MM.1S (cell line): Measurements from ENCODE around the gene LINS1.
A peak's percentile ranks its signal among the peaks of the same experiment; 100 is the strongest.

Experiments
- DNase-seq: peaks from one replicate; pipeline ENCODE4 v3.0.0-alpha.2; 2015
- H2AFZ ChIP-seq: fragments of 300-600 bp; sonication (generic); 2 replicates; pipeline ENCODE4 v1.6.0; 2016; ENCODE audit warnings: antibody characterized with exemption, low read length
- H3F3A ChIP-seq: fragments of 300-600 bp; sonication (generic); 2 replicates; pipeline ENCODE4 v1.6.1; 2016; ENCODE audit warnings: mild to moderate bottlenecking, antibody characterized with exemption, low read length, moderate library complexity, mixed read lengths; ENCODE audit not compliant: insufficient read depth
- H3K27ac ChIP-seq: fragments of 300-600 bp; sonication (generic); 2 replicates; pipeline ENCODE4 v1.5.1; 2016; ENCODE audit warnings: mild to moderate bottlenecking, low read length
- H3K27me3 ChIP-seq: fragments of 300-600 bp; sonication (generic); replicated peaks from 2 replicates; pipeline ENCODE4 v1.6.0; 2016; ENCODE audit warnings: low read length; ENCODE audit not compliant: insufficient read depth
- H3K36me3 ChIP-seq: fragments of 300-600 bp; sonication (generic); replicated peaks from 2 replicates; pipeline ENCODE4 v1.6.1; 2016; ENCODE audit warnings: mild to moderate bottlenecking, low read length, mixed read lengths; ENCODE audit not compliant: insufficient read depth
- H3K4me1 ChIP-seq: fragments of 300-600 bp; sonication (generic); 2 replicates; pipeline ENCODE4 v1.6.1; 2016; ENCODE audit warnings: low read length, mixed read lengths
- H3K4me2 ChIP-seq: fragments of 300-600 bp; sonication (generic); 2 replicates; pipeline ENCODE4 v1.6.0; 2016; ENCODE audit warnings: low read depth, low read length
- H3K4me3 ChIP-seq: fragments of 300-600 bp; sonication (generic); 2 replicates; pipeline ENCODE4 v1.5.1; 2016; ENCODE audit warnings: low read length, mixed read lengths
- H3K79me2 ChIP-seq: fragments of 300-600 bp; sonication (generic); 2 replicates; pipeline ENCODE4 v1.6.1; 2016; ENCODE audit warnings: mixed run types, low read length, mixed read lengths
- H3K9ac ChIP-seq: fragments of 300-600 bp; sonication (generic); 2 replicates; pipeline ENCODE4 v1.6.1; 2016; ENCODE audit warnings: low read length, mixed read lengths
- H3K9me2 ChIP-seq: fragments of 300-600 bp; sonication (generic); replicated peaks from 2 replicates; pipeline ENCODE4 v1.6.1; 2016; ENCODE audit warnings: mild to moderate bottlenecking, low read length, mixed read lengths; ENCODE audit not compliant: insufficient read depth
- H3K9me3 ChIP-seq: fragments of 300-600 bp; sonication (generic); replicated peaks from 2 replicates; pipeline ENCODE4 v1.6.1; 2016; ENCODE audit warnings: mild to moderate bottlenecking, low read length, mixed read lengths; ENCODE audit not compliant: insufficient read depth
- H4K20me1 ChIP-seq: fragments of 300-600 bp; sonication (generic); 2 replicates; pipeline ENCODE4 v1.6.1; 2016; ENCODE audit warnings: mild to moderate bottlenecking, low read length, moderate library complexity, mixed read lengths; ENCODE audit not compliant: insufficient read depth
- CTCF ChIP-seq: fragments of 300-600 bp; sonication (generic); IDR thresholded peaks from 2 replicates; pipeline ENCODE4 v1.5.1; 2016; ENCODE audit warnings: antibody characterized with exemption, low read length, mixed read lengths
- EZH2 ChIP-seq: fragments of 300-600 bp; sonication (generic); optimal IDR thresholded peaks from 2 replicates; pipeline ENCODE3; 2017; ENCODE audit warnings: low read depth, mild to moderate bottlenecking, antibody characterized with exemption, low read length, mixed read lengths
- EZH2phosphoT487 ChIP-seq: fragments of 300-600 bp; sonication (generic); IDR thresholded peaks from 2 replicates; pipeline ENCODE4 v1.6.1; 2018; ENCODE audit warnings: antibody characterized with exemption, low read length

Gene LINS1

GRCh38 chr15:100602064-100602822 lies at the start of gene LINS1, which contains the start of gene ASB7:
Gene LINS1 (minus strand): TSS chr15:100602184. CDS start chr15:100580842, 21,342 bp downstream.
Gene ASB7 (plus strand): TSS chr15:100602589. CDS start chr15:100612217, 9,628 bp downstream.
- peaks cover 2% of the 10 kb centered on the region; the same call in 1 of the 2 replicates for H3K36me3 ChIP-seq
- H3K27ac ChIP-seq = peak within 1 kb of the TSS; percentile 70
- H3K9me3 ChIP-seq = no peaks in the 10 kb centered on the region
- H3K4me2 ChIP-seq = peak within 1 kb of the TSS; percentile 87
- no peaks in the 10 kb centered on the region for H3K9me2 ChIP-seq
- H4K20me1 ChIP-seq = no peaks in the 10 kb centered on the region
- peak within 1 kb of the TSS; percentile 88 for H2AFZ ChIP-seq
- H3K9ac ChIP-seq = peak within 1 kb of the TSS; percentile 85
- H3K79me2 ChIP-seq = peaks cover 88% of the 10 kb centered on the region
- H3K27me3 ChIP-seq = no peaks in the 10 kb centered on the region
- peaks cover 8% of the 10 kb centered on the region; the same call in 1 of the 2 replicates for H3K4me1 ChIP-seq
- H3F3A ChIP-seq = peaks cover 4% of the 10 kb centered on the region; the same call in 1 of the 2 replicates
- peak; percentile 100 for DNase-seq
- TF ChIP-seq EZH2phosphoT487 = no peak
- TF ChIP-seq EZH2 = no peak
- H3K4me3 ChIP-seq = peak within 1 kb of the TSS; percentile 93

GRCh38 chr15:100651253-100651652 lies 49.3 kb upstream of the LINS1 start:
- H3K36me3 ChIP-seq = no peaks in the 10 kb centered on the region; the same call in 1 of the 2 replicates
- TF ChIP-seq EZH2phosphoT487 (no peak), EZH2 (no peak), CTCF (no peak)
- no peak overlapping the region for H2AFZ ChIP-seq
- H3K4me1 ChIP-seq = no peaks in the 10 kb centered on the region
- H3K27me3 ChIP-seq = no peaks in the 10 kb centered on the region
- H3K4me2 ChIP-seq = no peak overlapping the region
- no peaks in the 10 kb centered on the region for H4K20me1 ChIP-seq
- no peak for DNase-seq
- H3K79me2 ChIP-seq = no peaks in the 10 kb centered on the region
- H3K27ac ChIP-seq = no peak overlapping the region
- no peak overlapping the region for H3K4me3 ChIP-seq
- H3K9me3 ChIP-seq = no peaks in the 10 kb centered on the region
- H3K9me2 ChIP-seq = no peaks in the 10 kb centered on the region
- no peaks in the 10 kb centered on the region for H3F3A ChIP-seq
- H3K9ac ChIP-seq = no peak overlapping the region

- TF ChIP-seq EZH2phosphoT487 = no peak
- TF ChIP-seq EZH2 = no peak
- peak; percentile 20; the same call in 1 of the 2 replicates for TF ChIP-seq CTCF
- Histone ChIP-seq H2AFZ (no peak overlapping the region), H3K36me3 (no peaks in the 10 kb centered on the region; the same call in 1 of the 2 replicates), H3K4me3 (no peak overlapping the region), H3K4me1 (no peaks in the 10 kb centered on the region), H3K79me2 (no peaks in the 10 kb centered on the region), H3K9ac (no peak overlapping the region), H3K27me3 (no peaks in the 10 kb centered on the region), H3K27ac (no peak overlapping the region), H4K20me1 (no peaks in the 10 kb centered on the region), H3K9me3 (no peaks in the 10 kb centered on the region), H3K9me2 (no peaks in the 10 kb centered on the region), H3K4me2 (no peak overlapping the region), H3F3A (no peaks in the 10 kb centered on the region)
- DNase-seq = no peak
Observed at GRCh38 chr15:100650685-100651084, 48.7 kb upstream of the LINS1 start.

GRCh38 chr15:100648951-100649350 lies 47.0 kb upstream of the LINS1 start:
- H3F3A ChIP-seq = no peaks in the 10 kb centered on the region
- no peak overlapping the region for H2AFZ ChIP-seq
- no peaks in the 10 kb centered on the region for H3K27me3 ChIP-seq
- no peak overlapping the region for H3K4me2 ChIP-seq
- H3K79me2 ChIP-seq = no peaks in the 10 kb centered on the region
- H3K36me3 ChIP-seq = no peaks in the 10 kb centered on the region; the same call in 1 of the 2 replicates
- H3K9me2 ChIP-seq = no peaks in the 10 kb centered on the region
- no peak for DNase-seq
- TF ChIP-seq EZH2 = no peak
- TF ChIP-seq EZH2phosphoT487 = no peak
- TF ChIP-seq CTCF = no peak
- no peak overlapping the region for H3K27ac ChIP-seq
- no peaks in the 10 kb centered on the region for H3K9me3 ChIP-seq
- H3K4me3 ChIP-seq = no peak overlapping the region
- H3K9ac ChIP-seq = no peak overlapping the region
- H4K20me1 ChIP-seq = no peaks in the 10 kb centered on the region
- no peaks in the 10 kb centered on the region for H3K4me1 ChIP-seq
